CD8-positive, alpha-beta memory T cell (primary cell): ENCODE measurements around the gene MYLK4. TPM values are rescaled to one million over a fixed set of nuclear protein-coding genes. Genes with fewer than 3 reads are reported as not detected.
A peak's percentile ranks its signal among the peaks of the same experiment; 100 is the strongest.

Experiments
- CTCF ChIA-PET: fragments of 350-600 bp; sonication (Branson Sonifier 250); formaldehyde crosslinking; loops from one replicate; lab custom pipeline; 2021; ENCODE audit warnings: antibody characterized with exemption; lab: Charles Lee
- POLR2A ChIA-PET: fragments of 350-600 bp; sonication (Branson Sonifier 250); formaldehyde crosslinking; loops from one replicate; lab custom pipeline; 2021; ENCODE audit warnings: antibody characterized with exemption; lab: Charles Lee
- DNase-seq, 5 donors: peaks; one replicate each; pipeline versions ENCODE4 v3.0.0 to v3.0.0-alpha.2; 2020 to 2022; ENCODE audit warnings: mixed read lengths in 1 of 5
- H3K27ac ChIP-seq: one replicate; pipeline ENCODE4 v1.7.0; 2013; ENCODE audit warnings: low read depth, mild to moderate bottlenecking, low read length, moderate library complexity
- H3K27me3 ChIP-seq: 2 replicates; pipeline ENCODE4 v1.7.0; 2013; ENCODE audit warnings: low read length, mild to moderate bottlenecking; ENCODE audit not compliant: insufficient read depth, poor library complexity, severe bottlenecking
- H3K36me3 ChIP-seq: 2 replicates; pipeline ENCODE4 v1.7.0; 2013; ENCODE audit warnings: mild to moderate bottlenecking, low read length, moderate library complexity; ENCODE audit not compliant: insufficient read depth
- H3K4me1 ChIP-seq: 2 replicates; pipeline ENCODE4 v1.7.0; 2013; ENCODE audit warnings: mild to moderate bottlenecking, low read length, moderate library complexity; ENCODE audit not compliant: insufficient read depth
- H3K4me3 ChIP-seq: 2 replicates; pipeline ENCODE4 v1.7.0; 2013; ENCODE audit warnings: mild to moderate bottlenecking, low read length
- H3K9me3 ChIP-seq: 2 replicates; pipeline ENCODE4 v1.7.0; 2013; ENCODE audit warnings: mild to moderate bottlenecking, low read length
- H3K27ac Mint-ChIP-seq, 8 donors: one replicate each; pipeline ENCODE4 v1.8.0; 2020 to 2021; ENCODE audit warnings: mixed read lengths in 8 of 8, mild to moderate bottlenecking in 6 of 8, inconsistent platforms in 3 of 8, moderate library complexity in 3 of 8
- H3K27me3 Mint-ChIP-seq, 2 donors: one replicate each; pipeline ENCODE4 v1.8.0; 2020 to 2021; ENCODE audit warnings: mixed read lengths in 2 of 2, mild to moderate bottlenecking in 1 of 2, moderate library complexity in 1 of 2
- H3K36me3 Mint-ChIP-seq, 3 donors: one replicate each; pipeline ENCODE4 v1.8.0; 2020 to 2021; ENCODE audit warnings: mixed read lengths in 3 of 3, inconsistent platforms in 1 of 3, mild to moderate bottlenecking in 1 of 3
- H3K4me1 Mint-ChIP-seq, 3 donors: one replicate each; pipeline ENCODE4 v1.8.0; 2020 to 2021; ENCODE audit warnings: mixed read lengths in 3 of 3, inconsistent platforms in 1 of 3, mild to moderate bottlenecking in 1 of 3
- H3K4me3 Mint-ChIP-seq, 7 donors: one replicate each; pipeline ENCODE4 v1.8.0; 2020 to 2021; ENCODE audit warnings: mixed read lengths in 7 of 7, mild to moderate bottlenecking in 6 of 7, moderate library complexity in 4 of 7, inconsistent platforms in 2 of 7
- H3K9me3 Mint-ChIP-seq, 5 donors: one replicate each; pipeline ENCODE4 v1.8.0; 2020 to 2022; ENCODE audit warnings: mixed read lengths in 5 of 5, mild to moderate bottlenecking in 3 of 5, moderate library complexity in 2 of 5, inconsistent platforms in 1 of 5
- polyA plus RNA-seq: library from polyadenylated mRNA; unstranded; fragments of 300-500 nt; fragmentation: Illumina TruSeq; gene quantifications from one replicate; pipeline ENCODE4 v1.2.3, GENCODE V29; 2021
- total RNA-seq, 2 experiments: library from RNA; stranded (reverse); gene quantifications; one replicate each; pipeline ENCODE4 v1.2.3, GENCODE V29; 2021

MYLK4 gene
- total and polyA plus RNA-seq, 3 experiments from 2014 or later, result 0.22 to 0.24 (median 0.24) TPM

- Mint-ChIP-seq H3K27ac (peak overlapping the region in 2 of 8 donors; percentile 10 to 91), H3K36me3 (peaks cover 4 to 78% (median 13%) of the 10 kb centered on the region in 3 donors), H3K4me1 (peaks cover 13 to 21% (median 19%) of the 10 kb centered on the region in 3 donors), H3K4me3 (no peak overlapping the region), H3K27me3 (no peaks in the 10 kb centered on the region), H3K9me3 (no peaks in the 10 kb centered on the region)
- Histone ChIP-seq H3K4me1 (no peaks in the 10 kb centered on the region), H3K27me3 (no peaks in the 10 kb centered on the region), H3K27ac (no peak overlapping the region), H3K4me3 (no peak overlapping the region), H3K9me3 (no peaks in the 10 kb centered on the region), H3K36me3 (peaks cover 7% of the 10 kb centered on the region)
- DNase-seq, result no peak
- CTCF ChIA-PET, result no interaction called here
- POLR2A ChIA-PET, result no interaction called here
Measured at GRCh38 chr6:2784930-2785329, 34.2 kb upstream of the MYLK4 start.

GRCh38 chr6:2784061-2784460, 33.3 kb upstream of the MYLK4 start:
- Mint-ChIP-seq H3K9me3 (no peaks in the 10 kb centered on the region), H3K36me3 (peaks cover 4 to 84% (median 13%) of the 10 kb centered on the region in 3 donors), H3K4me1 (peaks cover 13 to 23% (median 19%) of the 10 kb centered on the region in 3 donors), H3K4me3 (no peak overlapping the region), H3K27ac (peak overlapping the region in 3 of 8 donors; percentile 4 to 31 (median 5)), H3K27me3 (no peaks in the 10 kb centered on the region)
- Histone ChIP-seq H3K4me3 (no peak overlapping the region), H3K36me3 (peaks cover 7% of the 10 kb centered on the region), H3K27me3 (no peaks in the 10 kb centered on the region), H3K27ac (peak overlapping the region; percentile 28), H3K9me3 (no peaks in the 10 kb centered on the region), H3K4me1 (no peaks in the 10 kb centered on the region)
- ChIA-PET POLR2A (no interaction called here), CTCF (no interaction called here)
- DNase-seq, result no peak

- no peak for DNase-seq
- CTCF ChIA-PET, result interaction anchor here (1.0 kb wide), 1 partner anchor 8 kb away, joined by 3 read pairs; no protein-coding TSS in a partner anchor
- POLR2A ChIA-PET, result no interaction called here
- H3K27me3 Mint-ChIP-seq, result no peaks in the 10 kb centered on the region
- H3K27ac Mint-ChIP-seq, result peak overlapping the region in 5 of 8 donors; percentile 4 to 77 (median 36)
- Histone ChIP-seq H3K9me3 (no peaks in the 10 kb centered on the region), H3K27ac (peak overlapping the region; percentile 28), H3K4me1 (no peaks in the 10 kb centered on the region), H3K36me3 (peaks cover 7% of the 10 kb centered on the region), H3K4me3 (no peak overlapping the region), H3K27me3 (no peaks in the 10 kb centered on the region)
- peaks cover 4 to 90% (median 13%) of the 10 kb centered on the region in 3 donors for H3K36me3 Mint-ChIP-seq
- no peak overlapping the region for H3K4me3 Mint-ChIP-seq
- no peaks in the 10 kb centered on the region for H3K9me3 Mint-ChIP-seq
- peaks cover 15 to 30% (median 23%) of the 10 kb centered on the region in 3 donors for H3K4me1 Mint-ChIP-seq
Measured at GRCh38 chr6:2783188-2783963, 32.7 kb upstream of the MYLK4 start.

- H3K4me1 ChIP-seq, result no peaks in the 10 kb centered on the region
- Mint-ChIP-seq H3K9me3 (no peaks in the 10 kb centered on the region), H3K4me3 (no peak overlapping the region), H3K27ac (peak overlapping the region in 2 of 8 donors; percentile 36 to 70), H3K27me3 (no peaks in the 10 kb centered on the region), H3K36me3 (peaks cover 4 to 93% (median 11%) of the 10 kb centered on the region in 3 donors), H3K4me1 (peaks cover 17 to 35% (median 26%) of the 10 kb centered on the region in 3 donors)
- peaks cover 7% of the 10 kb centered on the region for H3K36me3 ChIP-seq
- POLR2A ChIA-PET, result no interaction called here
- H3K27ac ChIP-seq, result no peak overlapping the region
- CTCF ChIA-PET, result interaction anchor here (1.0 kb wide), 1 partner anchor 9 kb away, joined by 3 read pairs; no protein-coding TSS in a partner anchor
- no peak for DNase-seq
- H3K9me3 ChIP-seq, result no peaks in the 10 kb centered on the region
- no peak overlapping the region for H3K4me3 ChIP-seq
- no peaks in the 10 kb centered on the region for H3K27me3 ChIP-seq
Measured at GRCh38 chr6:2782825-2783187, 32.1 kb upstream of the MYLK4 start.

- Histone ChIP-seq H3K27me3 (no peaks in the 10 kb centered on the region), H3K4me3 (no peak overlapping the region), H3K9me3 (no peaks in the 10 kb centered on the region), H3K27ac (no peak overlapping the region), H3K36me3 (peaks cover 7% of the 10 kb centered on the region), H3K4me1 (no peaks in the 10 kb centered on the region)
- H3K4me1 Mint-ChIP-seq, result peaks cover 21 to 40% (median 30%) of the 10 kb centered on the region in 3 donors
- no peak overlapping the region for H3K27ac Mint-ChIP-seq
- peaks cover 3 to 92% (median 11%) of the 10 kb centered on the region in 3 donors for H3K36me3 Mint-ChIP-seq
- no peak for DNase-seq
- no peak overlapping the region for H3K4me3 Mint-ChIP-seq
- H3K9me3 Mint-ChIP-seq, result no peaks in the 10 kb centered on the region
- H3K27me3 Mint-ChIP-seq, result no peaks in the 10 kb centered on the region
- POLR2A ChIA-PET, result no interaction called here
- CTCF ChIA-PET, result no interaction called here
Measured at GRCh38 chr6:2782356-2782708, 31.6 kb upstream of the MYLK4 start.

- no peaks in the 10 kb centered on the region for H3K4me1 ChIP-seq
- Mint-ChIP-seq H3K4me1 (peaks cover 21 to 43% (median 32%) of the 10 kb centered on the region in 3 donors), H3K27ac (peak overlapping the region in 1 of 8 donors; percentile 84), H3K36me3 (peaks cover 0 to 89% (median 11%) of the 10 kb centered on the region in 3 donors), H3K27me3 (no peaks in the 10 kb centered on the region), H3K4me3 (no peak overlapping the region), H3K9me3 (no peaks in the 10 kb centered on the region)
- H3K4me3 ChIP-seq, result no peak overlapping the region
- H3K27ac ChIP-seq, result no peak overlapping the region
- CTCF ChIA-PET, result interaction anchor here (0.8 to 1.2 kb wide), 3 partner anchors 9 to 207 kb away, joined by 3 read pairs; partner anchors contain the start of gene WRNIP1
- H3K36me3 ChIP-seq, result peaks cover 7% of the 10 kb centered on the region
- no peaks in the 10 kb centered on the region for H3K27me3 ChIP-seq
- no peak for DNase-seq
- no peaks in the 10 kb centered on the region for H3K9me3 ChIP-seq
- POLR2A ChIA-PET, result no interaction called here
Measured at GRCh38 chr6:2781685-2782355, 31.1 kb upstream of the MYLK4 start.

- Mint-ChIP-seq H3K4me1 (peaks cover 28 to 50% (median 41%) of the 10 kb centered on the region in 3 donors), H3K27me3 (no peaks in the 10 kb centered on the region), H3K9me3 (no peaks in the 10 kb centered on the region), H3K36me3 (peaks cover 0 to 86% (median 8%) of the 10 kb centered on the region in 3 donors), H3K4me3 (no peak overlapping the region), H3K27ac (no peak overlapping the region)
- no peak overlapping the region for H3K4me3 ChIP-seq
- H3K4me1 ChIP-seq, result no peaks in the 10 kb centered on the region
- DNase-seq, result no peak
- no peak overlapping the region for H3K27ac ChIP-seq
- no peaks in the 10 kb centered on the region for H3K9me3 ChIP-seq
- no peaks in the 10 kb centered on the region for H3K27me3 ChIP-seq
- ChIA-PET POLR2A (no interaction called here), CTCF (interaction anchor here (1.3 to 1.9 kb wide), 2 partner anchors 11 kb away, joined by 5 to 6 read pairs; no protein-coding TSS in a partner anchor)
- H3K36me3 ChIP-seq, result peaks cover 7% of the 10 kb centered on the region
Measured at GRCh38 chr6:2780102-2780737, 29.5 kb upstream of the MYLK4 start.
